Neutrophil (primary cell): Measurements from ENCODE around the gene VGLL4.

ENCODE experiments used
- H3K27ac ChIP-seq: fragments of 200-600 bp; sonication (generic); 2 replicates; pipeline ENCODE4 v1.5.1; 2016; ENCODE audit warnings: mild to moderate bottlenecking, moderate library complexity
- H3K27me3 ChIP-seq: fragments of 200-600 bp; sonication (generic); 2 replicates; pipeline ENCODE4 v1.6.0; 2016; ENCODE audit warnings: mild to moderate bottlenecking
- H3K36me3 ChIP-seq: fragments of 200-600 bp; sonication (generic); 2 replicates; pipeline ENCODE4 v1.5.1; 2017
- H3K4me1 ChIP-seq, 2 experiments: fragments of 200-600 bp in 1 of 2; sonication (generic) in 1 of 2; 1 replicate in 1 of 2; 2 replicates in 1 of 2; pipeline versions ENCODE4 v1.5.1 to v1.6.1; 2013 to 2016; ENCODE audit warnings: low read depth in 1 of 2, low read length in 1 of 2, mild to moderate bottlenecking in 1 of 2, moderate library complexity in 1 of 2; ENCODE audit not compliant: control insufficient read depth in 1 of 2, insufficient read depth in 1 of 2
- H3K4me3 ChIP-seq, 2 experiments: fragments of 200-600 bp in 1 of 2; sonication (generic) in 1 of 2; 1 replicate in 1 of 2; 2 replicates in 1 of 2; pipeline ENCODE4 v1.5.1; 2013 to 2016; ENCODE audit warnings: low read depth in 1 of 2, low read length in 1 of 2, mild to moderate bottlenecking in 1 of 2, moderate library complexity in 1 of 2
- H3K9me3 ChIP-seq: fragments of 200-600 bp; sonication (generic); 2 replicates; pipeline ENCODE4 v1.5.1; 2016
- TF ChIP-seq, protein P1 (sequence below): fragments of 200-600 bp; sonication (generic); IDR thresholded peaks from 2 replicates; pipeline ENCODE4 v1.5.1; 2016; ENCODE audit warnings: antibody characterized with exemption

VGLL4 gene

DNA sequence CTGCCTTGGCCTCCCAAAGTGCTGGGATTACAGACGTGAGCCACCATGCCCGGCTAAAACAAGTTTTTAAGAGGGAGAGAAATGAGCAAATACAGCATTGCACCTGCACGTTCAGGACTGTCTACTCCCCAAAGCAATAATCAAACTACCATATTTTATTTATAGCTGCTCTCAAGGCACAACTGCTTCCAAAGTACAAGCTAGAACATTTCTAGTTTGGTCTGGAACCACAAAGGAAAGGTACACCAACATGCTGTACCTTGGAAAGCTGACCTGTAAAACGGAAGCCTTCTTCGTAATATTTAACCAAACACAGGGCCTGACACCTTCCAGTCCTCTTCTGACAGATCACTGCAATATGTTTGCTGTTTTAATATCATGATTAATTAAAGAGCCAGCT is 14.5 kb upstream of the VGLL4 start:
- Histone ChIP-seq H3K27ac (no peak overlapping the region), H3K27me3 (no peaks in the 10 kb centered on the region), H3K4me1 (peaks cover 0 to 10% of the 10 kb centered on the region in 2 experiments), H3K36me3 (no peaks in the 10 kb centered on the region), H3K4me3 (no peak overlapping the region), H3K9me3 (no peaks in the 10 kb centered on the region)
- TF ChIP-seq, protein P1, sequence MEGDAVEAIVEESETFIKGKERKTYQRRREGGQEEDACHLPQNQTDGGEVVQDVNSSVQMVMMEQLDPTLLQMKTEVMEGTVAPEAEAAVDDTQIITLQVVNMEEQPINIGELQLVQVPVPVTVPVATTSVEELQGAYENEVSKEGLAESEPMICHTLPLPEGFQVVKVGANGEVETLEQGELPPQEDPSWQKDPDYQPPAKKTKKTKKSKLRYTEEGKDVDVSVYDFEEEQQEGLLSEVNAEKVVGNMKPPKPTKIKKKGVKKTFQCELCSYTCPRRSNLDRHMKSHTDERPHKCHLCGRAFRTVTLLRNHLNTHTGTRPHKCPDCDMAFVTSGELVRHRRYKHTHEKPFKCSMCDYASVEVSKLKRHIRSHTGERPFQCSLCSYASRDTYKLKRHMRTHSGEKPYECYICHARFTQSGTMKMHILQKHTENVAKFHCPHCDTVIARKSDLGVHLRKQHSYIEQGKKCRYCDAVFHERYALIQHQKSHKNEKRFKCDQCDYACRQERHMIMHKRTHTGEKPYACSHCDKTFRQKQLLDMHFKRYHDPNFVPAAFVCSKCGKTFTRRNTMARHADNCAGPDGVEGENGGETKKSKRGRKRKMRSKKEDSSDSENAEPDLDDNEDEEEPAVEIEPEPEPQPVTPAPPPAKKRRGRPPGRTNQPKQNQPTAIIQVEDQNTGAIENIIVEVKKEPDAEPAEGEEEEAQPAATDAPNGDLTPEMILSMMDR: no peak

DNA sequence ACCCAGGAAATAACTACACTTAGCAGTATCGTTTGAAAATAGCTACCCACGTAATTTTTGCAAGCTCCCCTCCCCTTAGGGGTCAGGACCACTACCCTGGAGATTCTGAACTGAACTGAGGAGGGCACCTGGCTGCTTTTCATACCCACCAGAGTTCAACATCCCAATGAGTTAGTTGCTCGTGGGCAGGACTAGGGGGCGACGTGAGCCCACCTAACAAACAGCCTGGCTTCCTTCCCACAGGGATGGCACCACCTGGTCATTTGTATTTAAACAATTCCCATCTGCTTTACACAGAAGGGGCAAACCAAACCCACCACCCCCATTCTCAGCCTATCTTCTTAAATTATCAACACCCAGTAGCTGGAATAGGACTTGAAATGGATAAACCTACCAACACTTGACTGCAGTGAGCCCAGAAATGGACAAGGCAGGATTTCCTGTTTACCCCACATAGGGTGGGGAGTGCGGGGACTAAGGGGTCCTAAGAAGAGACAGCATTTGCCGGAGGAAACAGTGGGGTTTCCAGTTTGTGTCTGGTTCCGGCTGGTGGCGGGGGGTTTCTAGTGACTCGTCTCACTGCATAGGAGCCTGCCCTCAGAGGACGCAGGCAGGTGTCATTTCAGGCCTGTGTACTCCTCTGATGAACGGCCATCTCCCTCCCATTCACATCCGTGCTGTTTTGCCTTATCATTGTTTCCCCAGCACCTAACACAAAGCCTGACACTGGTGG is 11.6 kb upstream of the VGLL4 start:
- H3K36me3 ChIP-seq: no peaks in the 10 kb centered on the region
- no peaks in the 10 kb centered on the region for H3K27me3 ChIP-seq
- H3K4me3 ChIP-seq: no peak overlapping the region
- no peaks in the 10 kb centered on the region for H3K9me3 ChIP-seq
- no peaks in the 10 kb centered on the region for H3K4me1 ChIP-seq
- TF ChIP-seq, protein P1: no peak
- H3K27ac ChIP-seq: no peak overlapping the region

DNA sequence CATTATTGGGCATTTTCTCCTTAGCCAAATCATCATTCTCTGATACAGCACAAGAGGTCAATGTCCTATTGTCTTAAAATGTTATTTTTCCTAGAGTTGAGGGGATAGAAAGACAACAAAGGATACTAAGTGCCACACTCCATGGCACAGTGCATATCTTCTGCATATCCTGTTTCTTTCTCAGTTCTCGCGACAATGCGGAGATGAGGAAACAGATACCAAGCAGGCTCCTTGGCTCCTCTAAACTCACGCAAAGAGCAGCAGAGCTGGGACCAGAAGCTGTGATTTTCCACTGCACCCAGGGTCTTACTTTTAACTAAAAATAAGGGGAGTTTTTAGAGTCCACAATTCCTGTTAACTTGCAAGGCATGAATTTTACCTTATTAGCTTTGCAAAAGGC is 10.5 kb upstream of the VGLL4 start:
- no peaks in the 10 kb centered on the region for H3K36me3 ChIP-seq
- H3K27me3 ChIP-seq: no peaks in the 10 kb centered on the region
- TF ChIP-seq, protein P1: no peak
- H3K4me1 ChIP-seq: no peaks in the 10 kb centered on the region
- no peaks in the 10 kb centered on the region for H3K9me3 ChIP-seq
- H3K4me3 ChIP-seq: no peak overlapping the region
- H3K27ac ChIP-seq: no peak overlapping the region

DNA sequence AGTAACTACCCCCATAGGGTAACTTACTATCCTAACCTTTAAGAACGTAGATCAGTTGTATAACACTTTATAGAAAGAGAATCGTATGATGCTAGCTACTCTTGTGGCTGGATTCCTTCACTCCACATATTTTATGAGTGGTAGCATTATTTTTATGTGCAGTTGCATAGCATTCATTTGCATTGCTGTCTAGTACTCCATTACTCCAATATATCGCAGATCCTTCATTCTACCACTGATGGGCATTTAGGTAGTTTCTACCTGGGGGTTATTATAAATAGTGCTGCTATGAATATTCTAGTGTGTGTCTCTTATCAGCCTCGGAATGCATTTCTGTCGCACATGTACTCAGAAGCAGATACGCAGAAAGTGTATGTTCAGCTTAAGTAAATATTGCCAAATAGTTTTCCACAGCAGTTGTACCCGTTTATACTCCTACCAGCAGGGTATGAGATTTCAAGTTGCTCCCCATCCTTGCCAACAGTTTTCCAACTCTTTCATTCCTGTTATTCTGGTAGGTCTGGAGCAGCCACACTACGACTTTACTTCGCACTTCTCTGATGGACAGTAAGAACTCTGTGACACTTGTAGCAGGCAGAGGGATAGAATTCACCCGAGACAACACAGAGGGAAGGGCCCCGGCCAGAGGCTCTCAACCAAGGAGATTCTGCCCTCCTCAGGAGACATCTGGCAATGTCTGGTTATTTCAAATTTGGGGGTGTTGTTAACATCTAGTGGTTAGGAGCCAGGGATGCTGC is 9.8 kb upstream of the VGLL4 start:
- no peaks in the 10 kb centered on the region for H3K4me1 ChIP-seq
- no peak overlapping the region for H3K4me3 ChIP-seq
- H3K27ac ChIP-seq: no peak overlapping the region
- H3K27me3 ChIP-seq: no peaks in the 10 kb centered on the region
- H3K36me3 ChIP-seq: no peaks in the 10 kb centered on the region
- H3K9me3 ChIP-seq: no peaks in the 10 kb centered on the region
- TF ChIP-seq, protein P1: no peak

DNA sequence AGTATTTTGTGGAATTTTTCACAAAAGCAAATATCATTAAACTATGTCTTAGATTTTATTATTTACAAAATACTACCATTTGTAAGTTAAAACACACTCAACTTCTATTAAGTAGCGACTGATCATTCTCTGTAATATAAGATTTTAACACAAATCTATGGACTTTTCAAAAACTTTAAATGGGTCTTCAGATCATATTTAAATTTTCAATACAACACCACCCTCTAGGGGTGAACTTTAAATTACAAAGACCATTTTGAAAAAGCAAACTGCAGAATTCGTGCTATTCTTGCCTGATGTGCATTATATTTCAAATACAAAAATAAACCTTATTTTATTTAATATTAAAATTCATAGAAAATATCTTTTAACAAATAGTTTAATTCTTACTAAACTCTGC is 8.2 kb upstream of the VGLL4 start:
- no peak overlapping the region for H3K4me3 ChIP-seq
- H3K4me1 ChIP-seq: no peaks in the 10 kb centered on the region
- no peaks in the 10 kb centered on the region for H3K36me3 ChIP-seq

More for the DNA sequence above, 8.2 kb upstream of the VGLL4 start:
- Histone ChIP-seq H3K9me3 (no peaks in the 10 kb centered on the region), H3K27ac (no peak overlapping the region), H3K27me3 (no peaks in the 10 kb centered on the region)
- TF ChIP-seq, protein P1: peak; percentile 28
